GM15510 (cell line): ENCODE data around the gene MAP4K3.

Experiments used
- POLR2A ChIP-seq: IDR thresholded peaks from 3 replicates; pipeline ENCODE4 v1.6.1; 2011; ENCODE audit warnings: borderline replicate concordance; ENCODE audit not compliant: insufficient read length; ENCODE audit errors: extremely low read depth

MAP4K3 gene

GRCh38 chr2:39407516-39408296, 29.4 kb downstream of the MAP4K3 start:
- no peak for TF ChIP-seq POLR2A

GRCh38 chr2:39405364-39405763, 31.7 kb downstream of the MAP4K3 start:
- no peak for TF ChIP-seq POLR2A

- no peak for TF ChIP-seq POLR2A
These were observed 33.8 kb downstream of the MAP4K3 start for GRCh38 chr2:39403311-39403710.

GRCh38 chr2:39401319-39401718, 35.8 kb downstream of the MAP4K3 start:
- TF ChIP-seq POLR2A, result no peak

- no peak for TF ChIP-seq POLR2A
These were observed 37.5 kb downstream of the MAP4K3 start for GRCh38 chr2:39399570-39399969.

GRCh38 chr2:39395313-39395712, 41.8 kb downstream of the MAP4K3 start:
- TF ChIP-seq POLR2A, result no peak

- TF ChIP-seq POLR2A, result no peak
These were observed 42.5 kb downstream of the MAP4K3 start for GRCh38 chr2:39394516-39394961.

- no peak for TF ChIP-seq POLR2A
These were observed 44.4 kb downstream of the MAP4K3 start for GRCh38 chr2:39392672-39393071.

- TF ChIP-seq POLR2A, result no peak
These were observed 46.9 kb downstream of the MAP4K3 start for GRCh38 chr2:39390216-39390615.

- no peak for TF ChIP-seq POLR2A
These were observed 51.0 kb downstream of the MAP4K3 start for GRCh38 chr2:39386064-39386463.

- no peak for TF ChIP-seq POLR2A
These were observed 51.9 kb downstream of the MAP4K3 start for GRCh38 chr2:39385172-39385571.

GRCh38 chr2:39383146-39383545, 53.9 kb downstream of the MAP4K3 start:
- no peak for TF ChIP-seq POLR2A

GRCh38 chr2:39381653-39382052, 55.4 kb downstream of the MAP4K3 start:
- TF ChIP-seq POLR2A, result no peak

- TF ChIP-seq POLR2A, result no peak
These were observed 56.4 kb downstream of the MAP4K3 start for GRCh38 chr2:39380525-39381150.

- TF ChIP-seq POLR2A, result no peak
These were observed 57.2 kb downstream of the MAP4K3 start for GRCh38 chr2:39379643-39380524.
